NCI-H1436 treated with DMSO at 0.1 percent for 48 hours (cell line): ENCODE data around the gene AHRR.
"Not testable (repeated sequence)": the region's sequence is repeated elsewhere in the genome, so short reads cannot be mapped to it uniquely, and the experiment has no call there.

Experiments
- DNase-seq: peaks from one replicate; lab custom pipeline; 2025; lab: John Stamatoyannopoulos, UW

The AHRR gene

GRCh38 chr5:396531-396961 lies 75.0 kb downstream of the AHRR start:
- no peak for DNase-seq

DNA sequence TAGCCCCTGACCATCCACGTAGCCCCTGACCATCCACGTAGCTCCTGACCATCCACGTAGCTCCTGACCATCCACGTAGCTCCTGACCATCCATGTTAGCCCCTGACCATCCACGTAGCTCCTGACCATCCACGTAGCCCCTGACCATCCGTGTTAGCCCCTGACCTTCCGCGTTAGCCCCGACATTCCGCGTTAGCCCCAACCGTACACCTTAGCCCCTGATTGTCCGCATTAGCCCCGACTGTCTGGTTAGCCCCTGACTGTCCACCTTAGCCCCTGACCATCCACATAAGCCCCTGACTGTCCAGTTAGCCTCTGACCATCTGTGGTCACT lies 76.6 kb downstream of the AHRR start:
- DNase-seq: not testable (repeated sequence)

GRCh38 chr5:398475-399295 lies 77.2 kb downstream of the AHRR start:
- no peak for DNase-seq

- peak; percentile 80 for DNase-seq
These were observed 78.1 kb downstream of the AHRR start for GRCh38 chr5:399296-400281.

DNA sequence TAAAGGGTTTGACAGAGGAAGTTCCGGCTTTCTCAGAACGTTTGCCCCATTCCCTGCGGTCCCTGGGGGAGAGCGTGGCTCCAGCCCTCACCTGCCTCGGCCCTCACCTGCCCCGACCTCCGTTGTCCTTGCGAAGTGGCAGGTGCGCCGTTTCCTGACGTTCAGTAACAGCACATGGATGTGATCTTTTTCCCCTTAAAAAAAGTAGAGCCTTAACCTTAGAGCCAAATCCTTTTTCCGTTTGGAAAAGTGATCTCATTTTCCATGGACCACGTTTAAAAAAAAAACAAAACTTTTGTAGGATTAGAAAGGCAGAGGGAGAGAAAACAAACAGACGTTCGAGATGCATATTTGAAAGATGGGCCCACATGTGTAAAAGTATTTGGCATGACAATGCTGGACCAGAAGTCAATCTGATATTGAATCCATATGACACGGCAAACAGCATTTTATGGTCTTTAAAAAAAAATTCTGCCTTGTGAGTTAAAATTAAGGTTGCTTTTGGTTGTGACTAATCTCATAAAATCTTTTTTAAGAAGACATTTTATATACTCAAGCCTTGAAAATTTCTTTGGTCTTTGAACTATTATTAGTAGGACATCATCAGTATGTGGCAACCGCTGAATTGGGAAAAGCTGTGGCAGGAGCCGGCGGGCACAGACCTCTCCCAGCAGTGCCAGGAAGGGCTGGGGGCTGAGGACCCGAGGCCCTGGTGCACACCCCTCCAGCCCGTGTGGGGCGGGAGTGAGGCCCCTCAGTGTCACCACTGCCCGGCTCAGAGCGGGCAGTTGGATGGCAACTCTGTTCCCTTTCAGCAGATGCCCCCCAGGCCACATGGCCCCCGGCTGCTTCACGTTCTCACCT lies 79.0 kb downstream of the AHRR start:
- no peak for DNase-seq

GRCh38 chr5:401146-402034 lies 79.9 kb downstream of the AHRR start:
- DNase-seq: no peak

DNA sequence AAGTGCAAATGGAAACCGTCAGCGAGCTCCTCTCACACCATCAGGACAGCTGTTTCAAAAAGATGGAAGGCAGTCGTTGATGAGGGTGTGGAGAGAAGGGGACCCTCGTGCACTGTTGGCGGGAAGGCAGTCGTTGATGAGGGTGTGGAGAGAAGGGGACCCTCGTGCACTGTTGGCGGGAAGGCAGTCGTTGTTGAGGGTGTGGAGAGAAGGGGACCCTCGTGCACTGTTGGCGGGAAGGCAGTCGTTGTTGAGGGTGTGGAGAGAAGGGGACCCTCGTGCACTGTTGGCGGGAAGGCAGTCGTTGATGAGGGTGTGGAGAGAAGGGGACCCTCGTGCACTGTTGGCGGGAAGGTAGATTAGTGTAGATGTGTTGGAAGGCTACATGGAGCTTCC lies 80.7 kb downstream of the AHRR start:
- not testable (repeated sequence) for DNase-seq

DNA sequence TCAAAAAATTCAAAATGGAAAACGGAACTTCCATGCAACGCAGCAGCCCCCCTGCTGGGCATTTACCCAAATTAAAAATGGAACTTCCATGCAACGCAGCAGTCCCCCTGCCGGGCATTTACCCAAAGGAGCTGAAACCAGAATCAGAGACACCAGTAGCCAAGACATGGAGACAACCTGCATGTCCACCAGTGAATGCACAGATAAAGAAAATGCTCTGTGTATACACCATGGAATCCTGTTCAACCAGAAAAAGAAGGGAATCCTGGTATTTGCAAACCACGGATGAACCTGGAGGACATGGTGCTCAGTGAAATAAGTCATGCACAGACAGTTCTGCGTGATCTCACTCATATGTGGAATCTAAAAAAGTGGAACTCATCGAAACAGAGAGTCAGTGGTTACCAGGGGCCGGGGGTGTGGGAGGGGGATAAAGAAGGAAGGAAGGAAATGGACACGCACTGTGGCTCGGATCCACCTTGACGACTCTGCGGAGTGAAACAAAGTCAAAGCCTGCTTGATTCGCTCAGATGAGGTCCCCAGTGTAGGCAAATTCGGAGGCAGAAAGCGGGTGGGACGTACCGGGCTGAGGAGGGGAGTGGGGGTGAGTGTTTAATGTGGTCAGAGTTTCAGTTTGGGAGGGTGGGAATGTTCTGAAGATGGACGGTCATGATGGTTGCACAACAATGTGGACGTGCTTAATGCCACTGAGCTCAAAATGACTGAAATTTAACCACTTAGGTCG lies 81.3 kb downstream of the AHRR start:
- DNase-seq: no peak

- no peak for DNase-seq
These were observed 82.5 kb downstream of the AHRR start for GRCh38 chr5:403995-404394.

- DNase-seq: no peak
These were observed 83.2 kb downstream of the AHRR start for GRCh38 chr5:404666-405241.

DNA sequence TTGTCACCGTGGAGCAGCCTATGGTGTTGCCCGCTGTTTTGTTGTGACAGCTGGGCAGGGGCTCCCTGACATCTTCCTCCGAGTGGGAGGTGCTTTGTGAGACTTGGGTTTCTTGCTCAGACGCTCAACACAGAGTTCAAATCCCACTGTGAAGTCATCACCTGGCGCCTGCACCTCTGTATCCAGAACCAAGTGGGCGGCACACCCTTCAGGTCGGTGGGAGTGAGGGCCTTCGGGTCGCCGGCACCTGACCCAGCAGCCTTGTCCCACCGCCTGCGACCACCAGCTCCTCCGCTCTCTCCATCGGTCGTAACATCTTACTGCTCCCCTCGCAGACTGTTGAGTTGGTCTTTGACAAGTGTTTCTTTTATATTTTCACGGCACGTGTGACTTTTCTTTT lies 83.9 kb downstream of the AHRR start:
- no peak for DNase-seq

GRCh38 chr5:406041-406440 lies 84.5 kb downstream of the AHRR start:
- DNase-seq: no peak

- DNase-seq: no peak
These were observed 85.5 kb downstream of the AHRR start for GRCh38 chr5:407051-407450.

GRCh38 chr5:407801-408268 lies 86.3 kb downstream of the AHRR start:
- DNase-seq: no peak

GRCh38 chr5:410911-411517 lies 89.5 kb downstream of the AHRR start:
- DNase-seq: no peak

- DNase-seq: no peak
These were observed 90.2 kb downstream of the AHRR start for GRCh38 chr5:411728-412127.

DNA sequence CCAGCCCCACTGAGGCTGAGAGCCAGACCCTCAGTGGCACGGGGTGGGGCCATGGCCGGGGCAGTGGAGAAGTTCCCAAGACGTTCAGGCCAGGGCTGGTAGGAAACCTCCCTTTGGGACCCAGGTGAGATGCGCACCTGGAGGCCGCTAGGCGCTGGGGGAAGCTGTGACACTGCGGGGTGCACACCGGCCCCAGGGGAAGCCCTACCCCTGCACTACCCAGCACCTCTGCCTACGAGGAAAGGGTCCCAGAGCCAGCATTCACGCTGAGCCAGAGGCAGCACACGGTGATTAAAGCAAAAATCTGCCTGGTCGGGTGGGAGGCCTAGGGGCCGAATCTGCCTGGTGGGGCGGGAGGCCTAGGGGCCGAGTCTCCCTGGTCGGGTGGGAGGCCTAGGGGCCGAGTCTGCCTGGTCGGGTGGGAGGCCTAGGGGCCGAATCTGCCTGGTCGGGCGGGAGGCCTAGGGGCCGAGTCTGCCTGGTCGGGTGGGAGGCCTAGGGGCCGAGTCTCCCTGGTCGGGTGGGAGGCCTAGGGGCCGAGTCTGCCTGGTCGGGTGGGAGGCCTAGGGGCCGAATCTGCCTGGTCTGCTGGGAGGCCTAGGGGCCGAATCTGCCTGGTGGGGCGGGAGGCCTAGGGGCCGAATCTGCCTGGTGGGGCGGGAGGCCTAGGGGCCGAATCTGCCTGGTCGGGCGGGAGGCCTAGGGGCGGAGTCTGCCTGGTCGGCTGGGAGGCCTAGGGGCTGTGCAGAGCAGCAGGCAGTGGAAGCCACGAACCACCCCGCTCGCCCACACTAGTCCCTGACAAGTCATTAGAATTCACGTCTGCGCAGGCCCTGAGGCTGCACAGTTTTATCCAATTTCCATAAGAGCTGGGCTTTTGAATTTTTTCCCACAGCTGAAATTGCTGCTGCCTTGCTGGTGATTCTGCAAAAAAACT lies 93.7 kb downstream of the AHRR start:
- DNase-seq: not testable (repeated sequence)

DNA sequence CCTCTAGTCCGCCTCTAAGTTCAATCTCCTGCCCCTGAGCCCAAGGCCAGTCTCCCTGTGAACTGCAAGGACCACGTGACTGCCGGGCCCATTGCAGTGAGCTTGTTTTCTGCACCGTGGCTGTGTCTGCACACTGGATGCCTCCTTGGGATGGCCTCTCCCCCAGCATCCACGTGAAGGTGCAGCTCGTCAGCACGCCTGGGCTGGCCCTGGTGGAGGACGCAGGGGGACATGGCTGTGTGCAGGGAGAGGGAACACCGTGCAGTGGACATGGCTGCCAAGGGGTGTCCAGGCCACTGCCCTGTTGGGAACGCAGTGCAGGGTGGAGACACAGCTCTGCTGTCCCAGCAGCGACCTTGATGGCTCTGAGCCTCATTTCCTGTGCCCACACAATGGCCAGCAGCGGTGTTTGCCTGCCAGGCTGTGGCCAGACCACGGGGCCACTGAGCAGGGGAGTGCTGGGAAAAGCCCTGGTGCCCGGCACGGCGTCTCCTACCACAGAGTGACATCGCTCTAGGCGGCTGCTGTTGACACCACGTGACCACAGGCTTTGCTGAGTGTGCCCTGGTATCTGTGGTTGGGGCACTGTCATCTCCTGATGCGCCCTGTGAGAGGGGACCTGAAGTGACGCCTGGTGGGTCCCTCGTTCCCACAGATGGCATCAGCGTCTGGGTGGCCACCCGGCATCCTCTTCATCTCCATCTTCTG lies 94.6 kb downstream of the AHRR start:
- DNase-seq: no peak
